HG02623 (cell line): ENCODE data around the gene TIMM29.
A peak's percentile ranks its signal among the peaks of the same experiment; 100 is the strongest.

Source experiments
- ATAC-seq: cut with Tn5 transposase; IDR thresholded peaks from one replicate; pipeline ENCODE4 v1.9.1; 2021; ENCODE audit warnings: moderate library complexity; ENCODE audit not compliant: unreplicated experiment

The TIMM29 gene

DNA sequence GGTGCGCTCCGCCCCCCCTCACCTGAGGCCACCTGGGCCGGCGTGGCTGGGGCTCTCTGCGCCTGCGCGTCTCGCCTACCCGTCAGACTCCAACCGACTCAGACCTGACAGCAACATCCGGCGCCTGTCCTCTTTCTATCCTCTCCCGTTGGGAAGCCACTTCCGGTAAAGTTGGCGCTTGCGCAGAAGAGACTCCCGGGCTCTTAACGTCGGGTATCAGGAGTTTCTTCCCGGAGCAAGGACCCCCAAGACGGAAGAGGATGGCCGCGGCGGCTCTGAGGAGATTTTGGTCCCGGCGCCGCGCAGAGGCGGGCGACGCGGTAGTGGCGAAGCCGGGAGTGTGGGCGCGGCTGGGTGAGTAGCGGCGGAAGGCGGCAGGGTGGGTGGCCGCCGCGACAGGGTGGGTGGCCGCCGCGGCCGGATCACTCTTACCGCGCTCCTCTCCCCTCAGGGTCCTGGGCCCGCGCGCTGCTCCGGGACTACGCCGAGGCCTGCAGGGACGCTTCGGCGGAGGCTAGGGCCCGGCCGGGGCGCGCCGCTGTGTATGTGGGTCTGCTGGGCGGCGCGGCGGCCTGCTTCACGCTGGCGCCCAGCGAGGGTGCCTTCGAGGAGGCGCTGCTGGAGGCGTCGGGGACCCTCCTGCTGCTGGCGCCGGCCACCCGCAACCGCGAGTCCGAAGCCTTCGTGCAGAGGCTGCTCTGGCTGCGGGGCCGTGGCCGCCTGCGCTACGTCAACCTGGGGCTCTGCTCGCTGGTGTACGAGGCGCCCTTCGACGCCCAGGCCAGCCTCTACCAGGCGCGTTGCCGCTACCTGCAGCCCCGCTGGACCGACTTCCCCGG, at the start of gene TIMM29, which contains the start of gene YIPF2:
TIMM29 (plus strand) TSS at position 249 of the 839 bp plus-strand sequence; CDS start at position 261, 12 bp downstream.
YIPF2 (minus strand) TSS at position 77 of the 839 bp plus-strand sequence. CDS start 229 bp downstream, outside the sequence.
- ATAC-seq = peak; percentile 73

DNA sequence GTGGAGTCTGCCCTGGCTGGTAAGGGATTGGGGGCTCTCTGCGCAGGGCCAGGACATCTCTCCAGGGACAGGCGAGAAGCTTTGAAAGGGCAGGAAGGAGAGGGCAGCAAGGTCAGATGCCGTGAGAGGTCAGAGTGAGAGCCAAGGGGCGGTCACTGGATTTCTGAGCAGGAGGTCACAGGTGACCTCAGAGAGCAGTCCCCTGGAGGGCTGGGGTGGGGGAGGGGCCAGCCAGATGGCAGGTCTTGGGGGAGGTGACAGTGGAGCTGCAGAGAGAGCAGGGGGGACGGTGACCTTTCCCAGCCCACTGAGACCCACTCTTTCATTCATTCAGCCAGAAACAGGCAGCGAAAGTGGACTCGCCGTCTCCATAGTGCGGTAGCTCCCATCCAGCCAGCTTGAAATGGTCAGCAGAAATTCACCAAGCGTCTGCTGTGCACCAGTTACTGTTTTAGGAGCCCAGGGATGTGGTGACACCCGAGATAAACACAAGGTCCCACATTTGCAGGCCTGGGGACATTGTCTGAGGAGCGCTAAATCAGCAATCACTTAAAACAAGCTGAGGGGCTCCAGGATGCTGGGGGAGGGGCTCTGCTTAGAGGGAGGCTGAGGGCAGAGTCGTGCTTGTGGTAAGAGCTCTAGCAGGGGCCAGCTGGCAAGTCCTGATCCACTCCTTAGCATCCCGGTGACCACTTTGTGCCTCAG, 47.1 kb upstream of the TIMM29 start:
- ATAC-seq = no peak

DNA sequence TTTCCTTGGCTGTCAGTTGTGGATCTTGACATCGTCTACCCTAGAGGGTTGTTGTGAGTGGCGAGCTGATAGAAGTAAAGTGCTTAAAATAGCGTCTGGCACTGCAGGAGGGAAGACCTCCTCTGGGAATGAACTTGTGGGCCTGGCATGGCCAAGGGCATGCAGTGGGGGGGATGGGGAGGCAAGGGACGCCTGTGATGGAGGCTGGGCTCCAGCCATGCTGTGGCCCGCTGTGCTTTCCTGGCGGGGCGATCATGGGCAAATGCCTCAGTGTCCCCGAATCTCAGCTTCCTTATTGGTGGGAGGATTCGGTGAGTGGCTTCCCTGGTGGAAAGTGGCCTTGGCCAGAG, 46.5 kb upstream of the TIMM29 start:
- no peak for ATAC-seq

- no peak for ATAC-seq
These were observed 44.3 kb upstream of the TIMM29 start for GRCh38 chr19:10884274-10884673.

- ATAC-seq = no peak
These were observed 43.1 kb upstream of the TIMM29 start for GRCh38 chr19:10885201-10886169.

GRCh38 chr19:10887616-10888367, 40.8 kb upstream of the TIMM29 start:
- no peak for ATAC-seq

DNA sequence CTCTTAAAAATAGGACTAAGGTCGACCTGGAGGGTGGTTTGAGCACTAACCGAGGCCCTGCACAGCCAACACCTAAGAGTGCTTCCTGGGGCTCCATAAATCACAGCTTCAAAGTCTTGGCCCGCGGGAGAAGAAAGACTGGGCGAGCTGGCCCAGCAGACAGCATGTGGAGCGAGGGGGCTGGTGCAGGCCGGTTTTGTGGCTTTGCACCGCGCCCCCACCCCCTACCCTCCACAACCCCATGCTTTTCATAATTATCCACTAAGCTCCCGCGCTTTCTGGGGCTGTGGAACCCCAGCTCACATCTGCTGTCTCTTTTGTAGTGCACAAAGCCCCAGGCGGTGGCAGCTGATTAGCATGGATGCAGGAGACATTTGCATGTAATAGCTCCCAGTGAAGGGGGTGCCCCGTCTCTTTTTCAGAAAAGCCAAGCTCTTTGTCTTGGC, 40.2 kb upstream of the TIMM29 start:
- no peak for ATAC-seq

DNA sequence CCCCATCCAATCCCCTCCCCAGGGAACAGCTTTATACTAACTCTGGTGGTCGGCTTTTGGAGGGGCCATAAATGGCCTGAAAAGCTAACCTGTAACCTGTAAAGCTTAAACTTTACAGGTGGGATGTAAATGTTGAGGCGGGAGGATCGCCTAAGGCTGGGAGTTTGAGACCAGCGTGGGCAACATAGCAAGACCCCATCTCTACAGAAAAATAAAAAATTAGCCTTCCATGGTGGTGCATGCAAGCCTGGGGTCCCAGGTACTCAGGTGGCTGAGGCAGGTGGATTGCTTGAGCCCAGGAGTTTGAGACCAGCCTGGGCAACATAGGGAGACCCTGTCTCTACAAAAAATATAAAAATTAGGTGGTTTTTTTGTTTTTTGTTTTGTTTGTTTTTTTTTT, 38.7 kb upstream of the TIMM29 start:
- ATAC-seq = no peak

DNA sequence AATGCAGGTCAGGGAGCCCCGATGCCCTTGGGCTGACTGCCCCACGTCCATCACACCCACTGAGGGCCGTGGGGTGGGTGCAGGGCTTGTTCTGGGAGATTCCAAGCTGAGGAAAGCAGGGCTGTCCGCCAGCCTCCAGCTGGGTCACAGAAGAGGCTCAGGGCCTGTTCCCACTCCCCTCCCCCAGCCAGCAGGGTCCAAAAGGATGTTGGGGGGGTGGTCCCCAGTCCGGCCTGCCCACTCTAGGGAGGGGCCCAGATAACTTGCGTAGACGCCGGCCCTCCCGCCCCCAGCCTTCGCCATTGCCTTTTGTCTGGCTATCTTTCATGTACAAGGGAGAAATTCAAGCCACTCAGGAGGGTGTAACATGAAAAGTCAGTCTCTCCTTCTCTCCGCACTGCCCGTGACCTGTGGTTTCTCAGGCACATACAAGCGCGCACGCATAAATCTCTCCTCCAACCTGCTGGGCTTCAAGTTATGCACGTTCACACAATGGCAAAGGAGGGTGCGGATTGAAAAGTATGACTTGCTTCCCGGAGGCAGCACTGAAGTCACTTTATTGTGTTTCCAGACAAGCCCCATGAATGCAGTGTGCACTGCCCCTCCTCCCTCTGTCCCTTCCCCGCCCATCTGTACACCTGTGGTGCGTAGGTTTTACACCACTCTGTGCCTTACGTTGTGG, 37.1 kb upstream of the TIMM29 start:
- no peak for ATAC-seq

GRCh38 chr19:10892256-10892655, 36.4 kb upstream of the TIMM29 start:
- ATAC-seq = no peak

DNA sequence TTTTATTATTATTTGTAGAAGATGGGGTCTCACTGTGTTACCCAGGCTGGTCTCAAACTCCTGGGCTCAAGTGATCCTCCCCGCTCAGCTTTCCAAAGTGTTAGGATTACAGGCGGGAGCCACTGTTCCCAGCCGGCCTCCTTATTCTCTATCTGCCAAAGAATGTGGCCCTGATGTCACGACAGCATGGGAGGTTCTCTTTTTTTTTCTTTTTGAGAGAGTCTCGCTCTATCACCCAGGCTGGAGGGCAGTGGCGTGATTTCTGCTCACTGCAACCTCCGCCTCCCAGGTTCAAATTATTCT, 33.7 kb upstream of the TIMM29 start:
- ATAC-seq = no peak

- ATAC-seq = no peak
These were observed 33.2 kb upstream of the TIMM29 start for GRCh38 chr19:10895363-10895762.

DNA sequence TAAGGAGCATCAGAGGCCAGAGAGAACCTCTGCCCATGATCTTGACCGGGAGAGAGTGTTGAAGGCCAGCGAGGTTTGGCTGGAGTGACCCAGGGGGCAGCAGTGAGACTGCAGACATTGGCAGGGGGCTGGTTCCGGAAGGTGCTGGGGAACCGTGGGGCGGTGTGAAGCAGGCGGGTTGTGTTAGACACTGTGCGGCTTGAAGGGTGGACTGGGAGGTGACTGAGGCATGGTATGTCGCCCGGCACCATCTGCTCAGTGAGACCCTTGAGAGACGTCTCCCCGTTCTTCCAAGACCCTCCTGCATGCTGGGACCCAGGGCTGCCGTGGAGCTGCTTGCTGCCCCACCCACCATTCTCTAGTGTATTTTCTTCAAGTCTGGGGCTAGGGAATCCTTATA, 32.7 kb upstream of the TIMM29 start:
- ATAC-seq = no peak

DNA sequence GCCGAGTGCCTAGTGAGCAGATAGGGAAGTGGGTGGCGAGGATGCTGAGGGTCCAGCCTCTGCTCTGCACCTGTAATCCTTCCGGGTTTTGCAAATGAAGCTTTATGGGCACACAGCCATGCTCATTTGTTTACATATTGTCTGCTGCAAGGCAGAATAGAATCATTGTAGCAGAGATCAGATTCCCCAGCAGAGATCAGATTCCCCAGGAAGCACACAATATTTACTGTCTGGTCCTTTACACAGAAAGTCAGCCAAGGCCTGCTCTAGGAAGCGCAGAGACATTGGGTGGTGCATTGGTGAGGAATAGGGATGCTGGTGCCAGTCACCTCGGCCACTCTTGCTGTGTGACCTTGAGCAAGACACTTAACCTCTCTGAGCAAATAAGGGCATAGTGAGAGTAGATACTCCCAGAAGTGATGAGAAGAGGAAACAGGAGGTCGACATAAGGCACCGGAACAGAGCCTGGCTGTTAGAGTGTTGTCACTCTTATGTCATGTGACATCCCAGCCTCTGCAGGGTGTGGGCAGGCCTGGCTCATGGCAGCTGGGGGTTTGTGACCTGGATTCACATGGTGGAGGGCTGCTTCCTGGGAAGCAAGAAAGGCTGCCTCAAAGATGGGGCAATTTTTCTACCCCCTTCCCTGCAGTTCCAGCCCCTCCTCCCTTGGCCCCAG, 31.6 kb upstream of the TIMM29 start:
- ATAC-seq = no peak

DNA sequence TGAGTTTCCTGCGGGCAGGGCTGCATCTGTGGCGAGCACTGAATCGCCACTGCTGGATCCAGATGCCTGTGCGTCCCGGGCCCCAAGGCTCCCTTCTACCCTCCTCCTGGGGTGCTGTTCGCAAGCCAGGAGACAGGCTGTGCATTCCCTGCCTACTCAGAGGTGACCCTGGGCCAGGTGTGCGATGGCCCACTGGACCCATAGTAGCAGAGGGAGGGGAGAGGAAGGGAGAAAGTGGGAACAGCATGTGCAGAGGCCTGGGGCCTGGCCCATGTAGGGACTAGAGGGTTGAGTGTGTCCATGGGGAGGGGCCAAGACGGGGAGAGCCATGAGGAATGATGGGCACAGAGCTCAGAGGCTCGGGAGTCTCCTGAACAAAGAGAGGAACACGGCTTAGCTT, 30.0 kb upstream of the TIMM29 start:
- no peak for ATAC-seq

DNA sequence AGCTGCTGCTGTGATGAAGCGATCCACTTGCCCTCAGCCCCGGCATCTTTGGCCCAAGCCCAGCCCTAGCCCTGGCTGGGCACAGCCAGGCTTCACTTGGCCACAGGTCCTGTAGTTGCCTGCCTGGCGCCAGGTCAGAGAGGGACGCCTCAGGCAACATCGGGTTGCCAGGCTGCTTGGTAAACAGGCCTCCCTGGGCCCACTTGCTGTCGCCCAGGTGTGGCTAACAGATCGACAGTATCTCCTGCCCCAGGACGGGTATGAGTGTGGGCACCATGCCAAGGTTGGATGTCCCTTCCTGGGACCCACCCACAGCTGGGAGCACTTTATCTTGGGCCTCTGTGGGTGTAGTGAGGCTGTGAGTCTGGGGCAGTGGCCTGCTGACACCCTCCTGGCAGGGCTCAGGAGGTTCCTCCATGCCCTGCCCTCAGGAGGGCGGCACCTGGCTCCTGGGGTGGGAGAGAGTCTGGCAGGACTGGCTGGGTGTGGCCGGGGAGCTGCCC, 29.4 kb upstream of the TIMM29 start:
- ATAC-seq = no peak

DNA sequence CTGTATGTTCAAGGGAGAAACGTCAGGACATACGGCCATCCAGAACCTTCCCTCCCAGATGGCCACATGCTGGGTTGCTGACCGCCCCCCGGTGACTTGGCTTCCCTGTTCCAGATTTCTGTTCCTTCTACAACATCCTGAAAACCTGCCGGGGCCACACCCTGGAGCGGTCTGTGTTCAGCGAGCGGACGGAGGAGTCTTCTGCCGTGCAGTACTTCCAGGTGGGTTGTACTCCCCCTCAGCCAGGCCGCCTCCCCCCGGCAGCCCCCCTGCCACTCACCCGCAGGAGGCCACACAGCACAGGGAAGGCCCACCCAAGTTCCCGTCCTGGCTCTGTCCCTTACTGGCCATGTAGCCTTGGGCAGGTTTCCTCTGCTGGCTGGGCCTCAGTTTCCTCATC, 20.7 kb upstream of the TIMM29 start:
- ATAC-seq = no peak

DNA sequence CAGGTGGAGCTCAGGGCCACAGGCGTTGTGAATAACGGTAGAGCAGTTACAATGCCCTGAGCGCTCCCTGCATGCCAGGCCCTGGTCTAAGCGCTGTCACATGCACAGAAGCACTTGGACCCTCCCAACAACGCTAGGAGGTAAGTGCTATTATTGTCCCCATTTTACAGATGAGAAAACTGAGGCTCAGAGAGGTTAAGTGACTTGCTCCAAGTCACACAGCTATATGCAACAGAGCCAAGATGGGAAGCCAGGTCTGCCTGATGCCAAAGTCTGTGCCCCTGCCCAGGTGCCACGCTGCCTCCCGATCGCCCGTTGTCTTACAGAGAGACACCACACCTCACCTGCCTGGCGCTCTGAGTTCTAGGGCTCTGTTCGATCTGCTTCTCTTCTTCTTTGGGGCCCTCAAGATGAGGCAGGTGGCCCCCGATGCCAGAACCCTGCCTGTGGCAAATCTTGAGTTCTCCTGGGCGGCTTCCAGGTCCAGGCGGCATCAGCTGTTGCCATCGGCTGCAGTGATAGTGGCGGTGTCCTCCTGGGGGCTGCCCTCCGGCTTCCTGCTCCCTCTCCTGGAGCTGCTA, 20.1 kb upstream of the TIMM29 start:
- no peak for ATAC-seq
